Measurements from ENCODE around the gene VPS8.

The VPS8 gene

GRCh38 chr3:185058796-185059195, 246.8 kb downstream of the VPS8 start:
- no peak for DNase-seq (ENCODE audit: low spot score)

DNA sequence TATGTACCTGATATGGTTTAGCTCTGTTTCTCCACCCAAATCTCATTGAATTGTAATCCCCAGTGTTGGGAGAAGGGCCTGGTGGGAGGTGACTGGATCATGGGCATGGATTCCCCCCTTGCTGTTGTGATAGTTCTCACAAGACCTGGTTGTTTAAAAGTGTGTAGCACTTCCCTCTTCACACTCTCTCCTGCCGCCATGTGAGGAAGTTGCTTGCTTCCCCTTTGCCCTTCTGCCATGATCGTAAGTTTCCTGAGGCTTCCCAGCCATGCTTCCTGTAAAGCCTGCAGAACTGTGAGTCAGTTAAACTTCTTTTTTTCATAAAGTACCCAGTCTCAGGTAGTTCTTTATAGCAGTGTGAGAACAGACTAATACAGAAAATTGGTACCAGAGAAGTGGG, 247.8 kb downstream of the VPS8 start:
- DNase-seq (ENCODE audit: low spot score) = no peak

DNA sequence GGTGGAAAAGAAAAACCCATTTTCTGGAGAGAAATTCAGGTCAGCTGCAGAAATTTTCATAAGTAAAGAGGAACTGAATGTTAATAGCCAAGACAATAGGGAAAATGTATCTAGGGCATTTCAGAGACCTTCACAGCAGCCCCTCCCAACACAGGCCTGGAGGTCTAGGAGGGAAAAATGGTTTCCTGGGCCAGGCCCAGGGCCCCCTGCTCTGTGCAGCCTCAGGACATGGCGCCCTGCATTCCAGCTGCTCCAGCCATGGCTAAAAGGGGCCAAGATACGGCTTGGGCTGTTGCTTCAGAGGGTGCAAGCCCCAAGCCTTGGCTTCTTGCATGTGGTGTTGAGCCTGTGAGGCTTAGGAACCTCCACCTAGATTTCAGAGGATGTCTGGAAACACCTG, 248.7 kb downstream of the VPS8 start:
- DNase-seq (ENCODE audit: low spot score) = no peak

GRCh38 chr3:185062191-185062590, 250.2 kb downstream of the VPS8 start:
- DNase-seq (ENCODE audit: low spot score) = no peak

- no peak for DNase-seq (ENCODE audit: low spot score)
Measured at GRCh38 chr3:185063431-185063830, 251.5 kb downstream of the VPS8 start.

- no peak for DNase-seq (ENCODE audit: low spot score)
Measured at GRCh38 chr3:185065059-185065458, 253.1 kb downstream of the VPS8 start.

DNA sequence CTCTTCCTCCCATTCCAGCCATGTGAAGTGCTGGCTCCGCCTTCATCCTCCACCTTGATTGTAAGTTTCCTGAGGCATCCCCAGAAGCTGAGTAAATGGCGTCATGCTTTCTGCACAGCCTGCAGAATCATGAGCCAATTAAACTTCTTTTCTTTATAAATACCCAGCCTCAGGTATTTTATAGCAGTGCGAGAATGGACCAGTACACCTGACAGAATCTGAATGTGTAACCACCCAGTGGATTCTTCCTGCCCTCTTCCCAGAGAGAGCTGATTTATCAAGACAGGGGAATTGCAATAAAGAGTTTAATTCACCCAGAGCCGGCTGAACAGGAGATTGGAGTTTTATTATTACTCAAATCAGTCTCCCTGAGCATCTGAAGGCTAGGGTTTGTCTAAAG, 254.3 kb downstream of the VPS8 start:
- DNase-seq (ENCODE audit: low spot score) = no peak

GRCh38 chr3:185067173-185067572, 255.2 kb downstream of the VPS8 start:
- DNase-seq (ENCODE audit: low spot score) = no peak

- no peak for DNase-seq (ENCODE audit: low spot score)
Measured at GRCh38 chr3:185069037-185070030, 257.4 kb downstream of the VPS8 start.

GRCh38 chr3:185070491-185071286, 258.7 kb downstream of the VPS8 start:
- no peak for DNase-seq (ENCODE audit: low spot score)

DNA sequence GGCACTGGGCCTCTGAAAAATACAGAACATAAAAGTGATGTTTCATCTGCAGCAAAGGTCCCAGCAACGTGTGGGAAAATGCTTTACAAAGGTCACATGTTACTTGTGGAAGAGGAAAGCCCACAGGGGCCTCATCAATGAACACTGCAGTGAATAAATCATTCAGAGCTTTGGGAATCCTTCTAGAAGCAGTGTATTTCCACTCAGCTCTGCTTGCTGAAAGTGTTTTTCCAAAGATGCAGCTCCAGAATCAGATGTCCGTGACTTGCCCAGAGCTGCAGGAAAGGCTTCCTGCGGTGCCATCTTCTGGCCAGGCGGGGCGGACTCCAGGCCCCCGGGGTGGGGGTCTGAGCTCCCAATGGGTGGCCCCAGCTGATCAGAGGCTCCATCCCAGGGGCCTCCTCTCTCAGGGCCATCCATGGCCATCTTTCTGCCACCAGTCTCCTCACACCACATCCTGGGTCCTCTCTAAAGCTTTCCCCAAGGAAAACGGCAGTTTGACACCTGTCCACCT, 259.4 kb downstream of the VPS8 start:
- no peak for DNase-seq (ENCODE audit: low spot score)

- no peak for DNase-seq (ENCODE audit: low spot score)
Measured at GRCh38 chr3:185075547-185075946, 263.6 kb downstream of the VPS8 start.

GRCh38 chr3:185076219-185076618, 264.3 kb downstream of the VPS8 start:
- no peak for DNase-seq (ENCODE audit: low spot score)

DNA sequence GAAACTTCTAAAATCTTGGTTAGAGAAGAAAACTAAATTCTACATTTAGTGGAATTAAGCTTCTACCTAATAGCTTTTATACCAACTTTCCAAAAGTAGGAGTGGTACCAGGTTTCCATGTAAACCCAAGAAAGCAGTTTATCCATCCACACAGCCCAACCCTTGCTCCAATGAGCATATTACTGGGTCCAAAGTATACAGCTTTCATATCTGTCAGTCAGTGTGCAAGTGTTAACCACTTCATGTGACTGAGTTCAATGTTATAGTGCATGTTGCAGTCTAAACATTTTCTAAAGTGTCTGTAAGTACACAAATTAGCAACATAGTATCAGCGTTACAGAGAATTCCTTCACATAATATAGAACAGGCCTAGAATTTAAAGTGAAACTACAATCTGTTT, 267.7 kb downstream of the VPS8 start:
- DNase-seq (ENCODE audit: low spot score) = no peak

DNA sequence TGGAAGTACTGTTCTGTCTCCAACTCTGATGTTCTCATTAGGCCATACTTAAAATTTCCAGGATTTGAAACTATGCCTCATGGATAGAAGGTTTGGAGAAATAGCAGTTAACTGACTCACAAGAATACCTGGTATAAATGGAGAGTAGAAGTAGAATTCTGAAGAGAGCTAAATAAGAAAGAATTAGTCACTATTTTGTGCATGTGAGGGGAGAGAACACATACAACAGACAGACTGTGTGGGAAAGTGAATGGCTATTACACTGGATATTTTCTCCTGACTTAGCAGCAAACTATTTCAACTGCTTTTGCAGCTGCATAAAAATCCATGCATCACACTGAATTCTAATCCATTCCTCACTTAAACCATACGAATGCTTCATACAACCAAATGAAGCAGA, 269.6 kb downstream of the VPS8 start:
- DNase-seq (ENCODE audit: low spot score) = no peak

- no peak for DNase-seq (ENCODE audit: low spot score)
Measured at GRCh38 chr3:185082149-185082548, 270.2 kb downstream of the VPS8 start.

- DNase-seq (ENCODE audit: low spot score) = no peak
Measured at GRCh38 chr3:185082829-185083228, 270.9 kb downstream of the VPS8 start.

GRCh38 chr3:185084402-185084801, 272.4 kb downstream of the VPS8 start:
- DNase-seq (ENCODE audit: low spot score) = no peak

- no peak for DNase-seq (ENCODE audit: low spot score)
Measured at GRCh38 chr3:185084901-185085300, 272.9 kb downstream of the VPS8 start.

GRCh38 chr3:185087419-185087818, 275.5 kb downstream of the VPS8 start:
- DNase-seq (ENCODE audit: low spot score) = no peak

- no peak for DNase-seq (ENCODE audit: low spot score)
Measured at GRCh38 chr3:185089343-185089742, 277.4 kb downstream of the VPS8 start.

GRCh38 chr3:185089751-185090150, 277.8 kb downstream of the VPS8 start:
- DNase-seq (ENCODE audit: low spot score) = no peak

DNA sequence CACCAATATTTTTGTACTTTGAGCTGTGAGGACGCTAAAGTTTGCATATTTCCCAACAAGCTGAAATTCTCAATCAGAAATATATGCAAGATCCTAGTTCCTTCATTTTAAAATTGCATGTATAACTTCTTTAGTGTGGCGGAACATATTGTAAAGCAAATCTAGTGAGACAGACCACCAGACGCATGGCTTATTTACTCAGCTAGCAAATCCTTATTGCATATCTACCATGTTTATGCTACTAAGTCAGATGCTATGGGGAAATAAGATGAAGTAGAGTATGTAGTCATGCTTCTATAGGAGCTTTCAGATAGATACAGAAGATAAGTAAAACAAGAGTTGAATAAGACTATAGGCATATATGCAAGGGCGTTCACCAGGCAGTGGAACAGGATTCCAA, 278.8 kb downstream of the VPS8 start:
- no peak for DNase-seq (ENCODE audit: low spot score)

Measured in hematopoietic multipotent progenitor cell treated with erythropoietin and hydrocortisone succinate and interleukin-3 and kit ligand, for 17 days (in vitro differentiated cells).